Peyer's patch (tissue), 4 donors: ENCODE data around the gene CRTC1. TPM values are rescaled to one million over a fixed set of nuclear protein-coding genes. Genes with fewer than 3 reads are reported as not detected.

Experiments used
- DNase-seq, 3 donors: peaks; one replicate each; pipeline ENCODE4 v3.0.0-alpha.2; 2017 to 2019
- H3K27ac ChIP-seq, 4 donors: fragments of 200-600 bp; sonication (generic); one replicate each; pipeline ENCODE4 v1.5.1; 2016 to 2019
- H3K27me3 ChIP-seq, 2 donors: fragments of 200-600 bp; sonication (generic); one replicate each; pipeline ENCODE4 v1.5.1; 2019
- H3K36me3 ChIP-seq, 3 donors: fragments of 200-600 bp; sonication (generic); one replicate each; pipeline ENCODE4 v1.5.1; 2016 to 2019
- H3K4me1 ChIP-seq, 4 donors: fragments of 200-600 bp; sonication (generic); one replicate each; pipeline ENCODE4 v1.5.1; 2016 to 2019
- H3K4me3 ChIP-seq, 4 donors: fragments of 200-600 bp; sonication (generic); 1 replicate in 3 of 4; 2 replicates in 1 of 4; pipeline ENCODE4 v1.5.1; 2016 to 2019; ENCODE audit warnings: mild to moderate bottlenecking in 1 of 4
- H3K9me3 ChIP-seq, 4 donors: fragments of 200-600 bp; sonication (generic); one replicate each; pipeline ENCODE4 v1.5.1; 2016 to 2019; ENCODE audit warnings: mild to moderate bottlenecking in 1 of 4
- CTCF ChIP-seq, 6 experiments: fragments of 450-650 bp in 4 of 6; fragments of 200-600 bp in 2 of 6; sonication (generic) in 1 of 6; IDR thresholded peaks; one replicate each; pipeline ENCODE4 v1.5.1; 2017 to 2019; ENCODE audit warnings: antibody characterized with exemption in 6 of 6, mild to moderate bottlenecking in 3 of 6, moderate library complexity in 1 of 6
- POLR2A ChIP-seq, 2 donors: fragments of 450-650 bp; IDR thresholded peaks; one replicate each; pipeline ENCODE4 v1.5.1; 2017; ENCODE audit warnings: antibody characterized with exemption in 2 of 2, mild to moderate bottlenecking in 2 of 2, moderate library complexity in 2 of 2
- total RNA-seq, 4 donors: library from RNA; depleted of rRNA; stranded (reverse); fragments of >200 nt; gene quantifications; one replicate each; pipeline ENCODE4 v1.1.0, GENCODE V29; 2016

The CRTC1 gene
- total RNA-seq, 4 donors from 2014 or later = 5.1 to 21.5 (median 9.4) TPM

DNA sequence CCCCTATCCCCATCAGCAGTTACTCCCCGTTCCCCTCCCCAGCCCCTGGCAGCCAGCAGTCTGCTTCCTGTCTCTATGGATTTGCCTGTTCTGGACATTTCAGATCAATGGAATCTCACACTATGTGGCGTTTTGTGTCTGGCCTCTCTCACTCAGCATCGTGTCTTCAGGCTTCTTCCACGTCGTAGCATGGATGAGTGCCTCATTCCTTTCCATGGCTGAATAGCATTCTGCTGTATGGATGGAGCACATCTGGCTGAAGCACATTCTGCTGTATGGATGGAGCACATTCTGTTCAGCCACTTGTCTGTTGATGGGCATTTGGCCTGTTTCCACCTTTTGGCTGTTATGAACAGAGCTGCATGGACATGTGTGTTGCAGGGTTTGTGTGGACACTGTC is 29.5 kb downstream of the CRTC1 start:
- no peak for DNase-seq
- Histone ChIP-seq H3K9me3 (no peaks in the 10 kb centered on the region), H3K4me3 (no peak overlapping the region), H3K27me3 (no peaks in the 10 kb centered on the region), H3K36me3 (no peaks in the 10 kb centered on the region), H3K27ac (no peak overlapping the region), H3K4me1 (no peaks in the 10 kb centered on the region)
- TF ChIP-seq CTCF (IDR thresholded peaks at IDR 0.05) = no peak
- TF ChIP-seq POLR2A (IDR thresholded peaks at IDR 0.05) = no peak

- no peak for TF ChIP-seq CTCF (IDR thresholded peaks at IDR 0.05)
- no peak for TF ChIP-seq POLR2A (IDR thresholded peaks at IDR 0.05)
- H3K4me3 ChIP-seq = no peak overlapping the region
- DNase-seq = no peak
- H3K36me3 ChIP-seq = no peaks in the 10 kb centered on the region
- H3K4me1 ChIP-seq = no peaks in the 10 kb centered on the region
- H3K27ac ChIP-seq = no peak overlapping the region
- no peaks in the 10 kb centered on the region for H3K9me3 ChIP-seq
- no peaks in the 10 kb centered on the region for H3K27me3 ChIP-seq
These were observed 30.2 kb downstream of the CRTC1 start for GRCh38 chr19:18713550-18714117.

DNA sequence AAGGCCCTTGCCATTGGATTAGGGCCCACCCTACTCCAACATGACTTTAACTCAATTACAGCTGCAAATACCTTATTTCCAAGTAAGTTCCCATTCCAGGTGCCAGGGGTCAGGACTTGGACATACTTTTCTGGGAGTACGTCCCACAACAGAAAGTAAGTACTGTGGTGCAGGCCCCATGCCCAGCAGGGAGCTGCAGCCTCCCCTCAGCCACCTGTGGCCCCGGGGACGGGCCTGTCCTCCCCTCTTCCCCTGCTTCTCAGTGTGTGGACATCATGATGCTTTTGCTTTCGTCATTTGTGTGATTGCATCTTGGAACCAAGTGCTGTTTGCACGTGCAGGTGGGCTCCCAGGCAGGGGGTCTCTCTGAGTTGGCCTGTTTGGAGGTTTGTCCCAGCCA is 31.9 kb downstream of the CRTC1 start:
- Histone ChIP-seq H3K4me3 (no peak overlapping the region), H3K27me3 (no peaks in the 10 kb centered on the region), H3K4me1 (no peaks in the 10 kb centered on the region), H3K36me3 (no peaks in the 10 kb centered on the region), H3K27ac (no peak overlapping the region), H3K9me3 (no peaks in the 10 kb centered on the region)
- no peak for TF ChIP-seq POLR2A (IDR thresholded peaks at IDR 0.05)
- DNase-seq = no peak

GRCh38 chr19:18716857-18717256 is 33.4 kb downstream of the CRTC1 start:
- Histone ChIP-seq H3K4me3 (no peak overlapping the region), H3K4me1 (no peaks in the 10 kb centered on the region), H3K36me3 (no peaks in the 10 kb centered on the region), H3K27ac (no peak overlapping the region), H3K27me3 (no peaks in the 10 kb centered on the region), H3K9me3 (no peaks in the 10 kb centered on the region)
- no peak for DNase-seq
- TF ChIP-seq POLR2A (IDR thresholded peaks at IDR 0.05) (no peak), CTCF (IDR thresholded peaks at IDR 0.05) (no peak)

DNA sequence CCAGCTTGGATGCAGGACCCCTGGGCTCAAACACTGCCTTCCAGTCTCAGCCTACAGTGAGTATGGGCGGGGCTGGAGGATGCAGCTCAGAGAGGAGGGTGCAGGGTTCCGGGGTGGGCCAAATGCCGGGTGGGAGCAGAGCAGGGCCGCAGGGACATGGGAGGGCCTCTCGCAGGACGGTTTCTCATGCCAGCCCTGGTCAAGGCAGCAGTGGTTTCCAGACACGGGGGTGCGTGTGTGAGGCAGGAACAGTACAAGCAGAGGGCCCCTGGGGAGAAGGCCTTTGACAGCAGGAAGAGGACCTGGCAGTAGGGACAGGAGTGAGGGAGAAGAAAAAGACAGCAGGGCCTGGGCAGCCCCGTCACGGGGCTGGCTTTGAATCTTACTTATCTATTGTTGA is 34.1 kb downstream of the CRTC1 start:
- Histone ChIP-seq H3K4me3 (no peak overlapping the region), H3K36me3 (no peaks in the 10 kb centered on the region), H3K27me3 (no peaks in the 10 kb centered on the region), H3K4me1 (no peaks in the 10 kb centered on the region), H3K27ac (no peak overlapping the region), H3K9me3 (no peaks in the 10 kb centered on the region)
- TF ChIP-seq POLR2A (IDR thresholded peaks at IDR 0.05) = no peak
- no peak for TF ChIP-seq CTCF (IDR thresholded peaks at IDR 0.05)
- no peak for DNase-seq

- Histone ChIP-seq H3K36me3 (no peaks in the 10 kb centered on the region), H3K4me3 (no peak overlapping the region), H3K4me1 (no peaks in the 10 kb centered on the region), H3K27ac (no peak overlapping the region), H3K27me3 (no peaks in the 10 kb centered on the region), H3K9me3 (no peaks in the 10 kb centered on the region)
- TF ChIP-seq POLR2A (IDR thresholded peaks at IDR 0.05) = no peak
- no peak for TF ChIP-seq CTCF (IDR thresholded peaks at IDR 0.05)
- DNase-seq = no peak
These were observed 34.6 kb downstream of the CRTC1 start for GRCh38 chr19:18718015-18718526.
